HG03520 (cell line): Measurements from ENCODE around the gene HCST.

Experiments used
- ATAC-seq: cut with Tn5 transposase; IDR thresholded peaks from one replicate; pipeline ENCODE4 v1.9.1; 2021; ENCODE audit warnings: mild to moderate bottlenecking, moderate library complexity; ENCODE audit not compliant: unreplicated experiment

The HCST gene

DNA sequence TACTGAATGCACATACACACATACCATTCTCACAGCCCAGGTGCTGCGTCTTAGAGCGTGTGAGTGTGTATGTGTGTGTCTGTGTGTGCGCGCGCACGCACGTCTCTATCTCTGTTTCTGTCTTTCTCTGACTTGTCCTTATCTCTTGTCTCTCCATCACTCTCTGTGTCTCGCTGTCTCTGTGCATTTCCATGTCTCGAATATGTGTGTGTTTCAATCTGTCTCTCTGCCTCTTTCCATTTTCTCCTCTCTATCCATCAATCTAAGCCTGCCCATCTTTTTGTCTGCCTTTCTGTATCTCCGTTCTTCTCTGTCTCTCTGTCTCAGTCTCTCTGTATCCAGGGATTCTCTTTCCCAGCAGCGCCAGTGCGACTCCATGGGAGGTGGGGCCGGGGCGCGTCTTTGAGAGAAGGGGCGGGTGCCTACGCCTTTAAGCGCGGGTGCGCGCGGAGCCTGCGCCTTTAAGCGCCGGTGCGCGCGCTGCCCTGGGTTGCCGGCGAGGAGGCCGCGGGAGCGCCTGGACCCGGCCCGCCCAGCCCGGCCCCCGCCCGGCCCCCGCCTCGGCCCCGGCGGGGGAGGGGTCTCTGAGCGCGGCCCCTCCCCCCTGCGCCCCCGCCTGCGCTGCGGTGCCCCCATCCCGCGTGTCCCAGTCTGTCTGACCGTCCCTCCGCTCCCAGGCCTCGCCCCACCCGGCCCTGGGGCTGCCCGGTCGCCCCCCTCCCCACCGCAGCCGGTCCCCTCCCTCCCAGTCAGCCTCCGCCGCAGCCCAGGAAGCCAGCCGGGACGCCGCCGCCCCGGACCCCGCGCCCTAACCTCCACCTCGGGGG lies 33.8 kb downstream of the HCST start, which contains the start of gene LRFN3:
Gene LRFN3, plus strand, starts transcription at position 464 of the 827 bp plus-strand sequence. CDS start 3,052 bp downstream, outside the sequence.
- ATAC-seq, result no peak

GRCh38 chr19:35936738-35937268 lies 34.5 kb downstream of the HCST start:
- ATAC-seq, result no peak

DNA sequence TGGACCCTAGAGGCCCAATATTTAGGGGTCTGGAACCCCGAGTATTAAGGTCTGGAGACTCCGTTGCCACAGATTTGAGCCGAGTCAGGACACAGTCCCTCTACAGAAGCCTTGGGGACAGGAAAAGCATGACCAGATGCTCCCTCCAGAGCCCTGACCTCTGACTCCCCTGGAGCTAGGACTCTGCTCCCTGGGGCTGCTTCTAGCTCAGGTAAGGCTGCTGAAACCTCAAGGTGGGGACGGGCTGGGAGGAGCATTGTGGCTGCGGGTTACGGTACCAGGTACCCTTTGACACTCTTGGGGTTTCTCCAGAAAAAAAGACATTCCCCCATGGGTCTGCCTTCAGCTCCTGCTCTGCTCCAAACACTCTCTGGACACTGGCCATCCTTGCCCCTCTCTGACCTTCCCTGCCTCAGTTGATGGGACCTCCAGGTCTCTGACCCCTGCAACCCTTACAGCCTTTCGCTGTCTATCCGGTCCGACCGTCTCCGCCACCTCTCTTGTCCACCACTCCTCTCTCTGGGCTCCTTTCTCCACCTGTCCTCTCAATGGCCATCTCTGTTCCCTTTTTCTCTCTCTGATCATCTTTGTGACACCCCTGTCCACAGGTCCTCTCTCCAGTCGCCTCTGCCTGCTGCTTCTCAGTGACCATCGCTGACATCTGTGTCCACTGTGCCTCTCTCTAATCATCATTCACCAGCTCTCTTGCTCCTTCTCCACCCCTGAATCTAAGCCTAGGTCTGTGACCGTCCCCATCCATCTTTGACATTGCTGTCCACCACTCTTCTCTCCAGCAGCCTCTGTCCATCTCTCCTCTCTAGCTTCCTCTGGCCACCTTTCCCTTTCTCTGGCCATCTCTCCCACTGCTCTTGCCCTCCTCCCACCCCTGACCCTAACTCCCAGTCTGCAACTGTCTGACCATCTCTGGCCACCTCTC lies 35.3 kb downstream of the HCST start:
- no peak for ATAC-seq

DNA sequence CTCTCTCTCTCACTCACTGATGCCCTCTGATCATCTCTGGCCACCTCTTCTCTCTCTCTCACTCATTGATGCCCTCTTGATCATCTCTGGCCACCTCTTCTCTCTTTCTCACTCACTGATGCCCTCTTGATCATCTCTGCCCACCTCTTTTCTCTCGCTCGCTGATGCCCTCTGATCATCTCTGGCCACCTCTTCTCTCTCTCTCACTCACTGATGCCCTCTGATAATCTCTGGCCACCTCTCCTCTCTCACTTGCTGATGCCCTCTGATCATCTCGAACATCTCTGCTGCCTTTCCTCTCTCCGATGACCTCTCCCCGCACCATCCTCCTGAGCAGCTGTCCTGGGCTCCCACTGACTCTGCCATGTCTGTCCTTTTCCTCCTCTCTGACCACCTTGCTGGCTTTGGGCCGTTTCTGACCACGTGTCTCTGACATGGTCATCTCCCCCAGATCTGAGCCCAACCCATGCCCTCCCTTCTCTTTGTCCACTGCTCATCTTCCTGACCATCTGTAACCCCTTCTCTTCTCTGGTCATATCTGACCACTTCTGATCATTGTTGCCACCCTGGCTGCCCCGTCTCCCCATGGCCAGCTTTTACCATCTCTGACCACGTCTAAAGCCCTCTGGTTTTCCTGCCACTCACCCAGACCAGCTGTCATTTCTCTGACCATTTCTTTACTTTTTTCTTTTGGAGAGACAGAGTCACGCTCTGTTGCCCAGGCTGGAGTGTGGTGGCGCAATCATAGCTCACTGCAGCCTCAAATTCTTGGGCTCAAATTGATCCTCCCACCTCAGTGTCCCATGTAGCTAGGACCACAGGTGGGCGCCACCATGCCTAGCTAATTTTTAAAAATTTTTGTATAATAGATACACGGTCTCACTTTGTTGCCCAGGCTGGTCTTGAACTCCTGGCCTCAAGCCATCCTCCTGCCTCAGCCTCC lies 36.2 kb downstream of the HCST start:
- no peak for ATAC-seq

- ATAC-seq, result no peak
These were observed 37.2 kb downstream of the HCST start for GRCh38 chr19:35939307-35940077.

DNA sequence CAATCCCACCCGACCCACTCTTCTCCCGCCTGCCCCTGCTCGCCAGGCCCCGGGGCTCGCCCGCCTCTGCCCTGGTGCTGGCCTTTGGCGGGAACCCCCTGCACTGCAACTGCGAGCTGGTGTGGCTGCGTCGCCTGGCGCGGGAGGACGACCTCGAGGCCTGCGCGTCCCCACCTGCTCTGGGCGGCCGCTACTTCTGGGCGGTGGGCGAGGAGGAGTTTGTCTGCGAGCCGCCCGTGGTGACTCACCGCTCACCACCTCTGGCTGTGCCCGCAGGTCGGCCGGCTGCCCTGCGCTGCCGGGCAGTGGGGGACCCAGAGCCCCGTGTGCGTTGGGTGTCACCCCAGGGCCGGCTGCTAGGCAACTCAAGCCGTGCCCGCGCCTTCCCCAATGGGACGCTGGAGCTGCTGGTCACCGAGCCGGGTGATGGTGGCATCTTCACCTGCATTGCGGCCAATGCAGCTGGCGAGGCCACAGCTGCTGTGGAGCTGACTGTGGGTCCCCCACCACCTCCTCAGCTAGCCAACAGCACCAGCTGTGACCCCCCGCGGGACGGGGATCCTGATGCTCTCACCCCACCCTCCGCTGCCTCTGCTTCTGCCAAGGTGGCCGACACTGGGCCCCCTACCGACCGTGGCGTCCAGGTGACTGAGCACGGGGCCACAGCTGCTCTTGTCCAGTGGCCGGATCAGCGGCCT lies 37.9 kb downstream of the HCST start:
- ATAC-seq, result no peak

DNA sequence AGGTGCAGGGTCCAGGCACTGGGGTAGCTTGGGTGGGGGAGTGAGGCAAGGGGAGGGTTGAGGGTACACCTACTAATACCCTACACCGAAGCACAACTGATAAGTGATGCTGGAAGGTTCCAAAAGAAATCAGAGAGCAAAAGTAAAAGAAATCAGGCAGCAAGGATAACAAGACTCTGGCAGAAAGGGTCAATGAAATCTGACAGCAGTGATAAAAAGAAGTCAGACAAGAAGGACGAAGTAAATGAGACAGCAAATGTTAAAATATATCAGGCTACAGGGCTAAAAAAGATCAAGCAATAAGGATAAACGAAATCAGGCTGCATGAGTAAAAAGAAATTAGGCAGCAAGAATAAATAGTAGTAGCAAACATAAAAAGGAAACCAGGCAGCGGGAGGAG lies 38.5 kb downstream of the HCST start:
- no peak for ATAC-seq

DNA sequence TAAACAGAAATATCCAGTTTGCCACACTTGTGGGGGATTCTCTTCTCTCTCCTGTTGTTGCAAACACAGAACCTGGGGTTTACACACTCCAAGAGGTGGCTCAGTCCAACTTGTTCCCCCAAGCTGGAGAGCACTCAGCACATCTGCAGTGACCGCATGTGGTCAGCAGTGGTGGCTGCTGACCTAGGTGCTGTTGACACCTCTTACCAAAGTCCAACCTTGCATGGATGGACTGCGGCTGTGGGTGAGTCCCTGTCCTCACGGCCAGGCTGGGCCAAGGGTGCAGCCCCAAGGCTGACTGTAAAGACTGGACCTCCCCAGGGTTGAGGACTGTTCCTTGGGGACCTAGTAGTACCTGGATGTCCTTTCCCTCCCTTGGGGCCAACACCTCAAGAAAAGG lies 39.9 kb downstream of the HCST start:
- no peak for ATAC-seq

DNA sequence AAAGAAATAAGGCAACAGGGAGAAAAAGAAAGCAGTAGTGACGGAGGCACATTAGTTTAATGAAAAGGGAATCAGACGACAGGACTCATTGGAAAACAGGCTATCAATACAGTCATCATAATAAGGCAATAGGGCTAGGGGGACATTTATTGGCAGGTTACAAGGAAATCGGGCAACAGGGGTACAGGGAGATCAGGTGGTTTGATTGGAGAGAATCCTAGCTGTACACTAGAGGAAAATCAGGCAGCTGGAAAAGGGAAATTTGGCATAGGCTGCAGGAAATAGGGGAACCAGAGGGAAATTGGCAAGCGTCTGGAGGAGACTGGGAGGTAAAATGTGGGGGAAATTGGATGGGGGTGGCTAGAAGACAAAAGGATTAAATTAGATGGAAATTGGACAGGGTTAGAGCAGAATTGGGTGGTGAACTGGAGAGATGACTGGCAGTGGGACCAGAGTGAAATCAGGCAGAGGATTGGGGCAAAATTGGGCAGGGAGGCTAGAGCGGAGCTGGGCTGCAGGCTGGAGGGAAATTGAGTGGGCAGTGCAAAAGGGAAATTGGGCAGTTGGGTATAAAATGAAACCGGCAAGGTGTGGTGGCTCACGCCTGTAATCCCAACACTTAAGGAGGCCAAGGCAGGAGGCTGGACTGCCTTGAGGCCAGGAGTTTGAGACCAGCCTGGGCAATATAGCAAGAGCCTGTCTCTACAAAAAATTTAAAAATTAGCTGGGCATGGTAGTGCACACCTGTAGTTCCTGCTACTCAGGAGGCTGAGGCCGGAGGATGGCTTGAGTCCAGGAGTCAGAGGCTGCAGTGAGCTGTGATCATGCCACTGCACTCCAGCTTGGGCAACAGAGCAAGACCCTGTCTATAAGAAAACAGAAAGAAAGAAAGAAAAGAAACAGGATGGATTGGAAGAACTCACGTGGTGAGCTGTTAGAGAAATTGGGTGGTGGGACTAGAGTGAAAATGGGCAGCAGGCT lies 41.3 kb downstream of the HCST start:
- ATAC-seq, result no peak

- ATAC-seq, result no peak
These were observed 42.2 kb downstream of the HCST start for GRCh38 chr19:35944556-35944955.

DNA sequence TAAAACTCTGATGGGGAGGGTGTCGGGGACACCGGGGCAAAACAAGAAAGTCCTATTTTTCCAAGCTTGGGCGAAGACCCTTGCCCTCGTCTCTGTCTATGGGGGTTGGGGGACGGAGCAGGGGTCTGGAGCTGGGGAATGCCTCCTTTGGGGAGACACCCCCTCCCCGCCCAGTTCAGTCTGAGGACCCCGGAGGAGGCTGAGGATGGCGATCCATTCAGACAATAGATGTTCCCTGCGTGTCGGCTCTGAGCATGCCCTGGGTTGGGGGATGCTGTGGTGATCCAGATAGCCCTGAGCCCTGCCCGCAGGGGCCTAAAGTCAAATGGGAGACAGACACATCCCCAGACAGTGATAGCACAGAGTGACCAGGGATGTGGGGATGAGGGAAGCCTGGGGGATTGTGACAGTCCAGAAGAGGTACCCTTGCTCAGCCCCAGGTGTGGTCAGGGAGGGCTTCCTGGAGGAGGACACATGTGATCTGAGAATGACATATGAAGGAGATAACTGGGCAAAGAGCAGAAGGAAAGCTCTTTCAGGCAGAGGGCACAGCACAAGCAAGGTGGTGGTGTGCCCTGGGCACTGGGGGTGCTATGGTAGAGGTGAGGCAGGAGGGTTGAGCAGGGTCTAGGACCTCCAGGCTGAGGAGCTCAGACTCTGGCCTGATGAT lies 42.9 kb downstream of the HCST start:
- no peak for ATAC-seq

DNA sequence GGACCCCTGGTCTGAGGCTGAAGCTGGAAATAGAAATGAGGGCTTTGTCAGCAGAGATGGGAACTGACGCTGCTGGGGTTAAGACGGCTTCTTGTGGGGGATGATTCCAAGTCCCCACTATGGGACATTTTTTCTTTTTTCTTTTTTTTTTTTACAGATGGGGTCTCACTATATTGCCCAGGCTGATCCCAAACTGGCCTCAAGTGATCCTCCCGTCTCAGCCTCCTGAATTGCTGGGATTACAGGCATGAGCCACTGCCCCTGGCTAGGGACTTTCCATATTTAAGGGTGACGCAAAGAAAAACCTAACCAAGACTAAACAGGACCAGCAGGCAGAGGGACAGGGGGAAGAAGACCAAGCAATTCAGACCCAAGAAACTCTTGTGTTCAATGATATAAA lies 43.9 kb downstream of the HCST start:
- ATAC-seq, result no peak

DNA sequence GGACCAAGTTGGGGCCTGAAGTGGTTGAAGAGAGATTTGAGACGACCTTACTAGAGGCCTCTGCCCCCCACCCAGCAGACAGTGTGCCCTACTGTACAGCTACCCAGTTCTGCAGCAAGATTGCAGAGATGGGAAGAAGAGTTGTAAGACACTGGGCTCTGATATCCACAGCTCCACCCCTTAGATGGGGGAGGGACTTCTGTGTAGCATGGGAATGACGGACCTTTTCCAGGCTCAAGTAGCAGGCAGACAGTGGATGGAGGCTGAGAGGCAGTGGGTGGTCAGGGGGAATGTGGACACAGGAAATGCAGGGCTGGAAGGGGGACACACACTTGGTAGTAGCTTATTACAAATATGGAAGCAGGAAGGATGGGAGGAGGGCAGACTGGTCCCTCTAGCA lies 46.8 kb downstream of the HCST start:
- no peak for ATAC-seq
